Endothelial cell (in vitro differentiated cells): ENCODE measurements around the gene ERC1. TPM values are rescaled to one million over a fixed set of nuclear protein-coding genes. Genes with fewer than 3 reads are reported as not detected.
A peak's percentile ranks its signal among the peaks of the same experiment; 100 is the strongest.

Experiments used
- DNase-seq: peaks from one replicate; pipeline ENCODE4 v3.0.0; 2021; ENCODE audit warnings: low spot score
- H3K27ac Mint-ChIP-seq: one replicate; pipeline ENCODE4 v1.8.0; 2021; ENCODE audit warnings: mixed read lengths, inconsistent platforms; ENCODE audit not compliant: unreplicated experiment
- H3K27me3 Mint-ChIP-seq: one replicate; pipeline ENCODE4 v1.8.0; 2021; ENCODE audit warnings: mild to moderate bottlenecking, moderate library complexity, mixed read lengths, inconsistent platforms; ENCODE audit not compliant: unreplicated experiment
- H3K36me3 Mint-ChIP-seq: one replicate; pipeline ENCODE4 v1.8.0; 2021; ENCODE audit warnings: mild to moderate bottlenecking, low read depth, mixed read lengths, inconsistent platforms; ENCODE audit not compliant: unreplicated experiment
- H3K4me1 Mint-ChIP-seq: one replicate; pipeline ENCODE4 v1.8.0; 2021; ENCODE audit warnings: mild to moderate bottlenecking, mixed read lengths, inconsistent platforms; ENCODE audit not compliant: unreplicated experiment
- H3K4me3 Mint-ChIP-seq: one replicate; pipeline ENCODE4 v1.8.0; 2021; ENCODE audit warnings: mild to moderate bottlenecking, mixed read lengths, inconsistent platforms; ENCODE audit not compliant: unreplicated experiment
- H3K9me3 Mint-ChIP-seq: one replicate; pipeline ENCODE4 v1.8.0; 2021; ENCODE audit warnings: mixed read lengths, inconsistent platforms; ENCODE audit not compliant: unreplicated experiment
- CTCF ChIP-seq: fragments of 200-600 bp; sonication (generic); IDR thresholded peaks from one replicate; pipeline ENCODE4 v1.5.0; 2021; ENCODE audit warnings: antibody characterized with exemption; ENCODE audit not compliant: unreplicated experiment
- total RNA-seq: library from RNA; stranded (reverse); fragmentation: NEBNext Ultra II Directional; extraction: Animal tissue kit (Norgen Biotek cat#: 25700); gene quantifications from one replicate; pipeline ENCODE4 v1.2.1, GENCODE V29; 2021; ENCODE audit not compliant: unreplicated experiment

ERC1 gene
- total RNA-seq, 1 donor from 2014 or later, result 57.9 TPM

GRCh38 chr12:1488908-1489381 lies 497.9 kb downstream of the ERC1 start:
- Mint-ChIP-seq H3K36me3 (peaks cover 25% of the 10 kb centered on the region), H3K9me3 (no peaks in the 10 kb centered on the region), H3K27ac (peak overlapping the region; percentile 30), H3K27me3 (peaks cover 5% of the 10 kb centered on the region), H3K4me1 (peaks cover 14% of the 10 kb centered on the region), H3K4me3 (no peak overlapping the region)
- no peak for DNase-seq
- TF ChIP-seq CTCF, result no peak

GRCh38 chr12:1491983-1492697 lies 501.1 kb downstream of the ERC1 start:
- peaks cover 14% of the 10 kb centered on the region for H3K4me1 Mint-ChIP-seq
- peak overlapping the region; percentile 51 for H3K4me3 Mint-ChIP-seq
- peak overlapping the region; percentile 42 for H3K27ac Mint-ChIP-seq
- H3K36me3 Mint-ChIP-seq, result peaks cover 32% of the 10 kb centered on the region
- no peak for TF ChIP-seq CTCF
- no peaks in the 10 kb centered on the region for H3K9me3 Mint-ChIP-seq
- DNase-seq, result no peak
- H3K27me3 Mint-ChIP-seq, result peaks cover 5% of the 10 kb centered on the region

GRCh38 chr12:1493781-1494565 lies 502.9 kb downstream of the ERC1 start:
- no peak overlapping the region for H3K27ac Mint-ChIP-seq
- peaks cover 32% of the 10 kb centered on the region for H3K36me3 Mint-ChIP-seq
- no peaks in the 10 kb centered on the region for H3K9me3 Mint-ChIP-seq
- no peak overlapping the region for H3K4me3 Mint-ChIP-seq
- peaks cover 8% of the 10 kb centered on the region for H3K4me1 Mint-ChIP-seq
- TF ChIP-seq CTCF, result no peak
- H3K27me3 Mint-ChIP-seq, result peaks cover 8% of the 10 kb centered on the region
- no peak for DNase-seq

GRCh38 chr12:1494856-1495255 lies 503.8 kb downstream of the ERC1 start:
- H3K4me3 Mint-ChIP-seq, result no peak overlapping the region
- no peak overlapping the region for H3K27ac Mint-ChIP-seq
- no peak for TF ChIP-seq CTCF
- no peaks in the 10 kb centered on the region for H3K9me3 Mint-ChIP-seq
- peaks cover 36% of the 10 kb centered on the region for H3K36me3 Mint-ChIP-seq
- H3K4me1 Mint-ChIP-seq, result peaks cover 4% of the 10 kb centered on the region
- peaks cover 8% of the 10 kb centered on the region for H3K27me3 Mint-ChIP-seq
- DNase-seq, result no peak
